HFF-Myc (cell line): Measurements from ENCODE around the gene KIF2B.
"Not testable (repeated sequence)": the region's sequence is repeated elsewhere in the genome, so short reads cannot be mapped to it uniquely, and the experiment has no call there.

Source experiments
- DNase-seq: peaks from one replicate; pipeline ENCODE4 v3.0.0-alpha.2; 2011; ENCODE audit warnings: low read depth; ENCODE audit errors: extremely low read depth
- H3K4me3 ChIP-seq: replicated peaks from 2 replicates; pipeline ENCODE4 v1.5.1; 2011; ENCODE audit warnings: low read depth, mild to moderate bottlenecking, control low read depth, low read length
- CTCF ChIP-seq: IDR thresholded peaks from 2 replicates; pipeline ENCODE4 v1.5.1; 2012; ENCODE audit warnings: mild to moderate bottlenecking, low read depth, low read length, control low read depth; ENCODE audit errors: missing control alignments

The KIF2B gene

DNA sequence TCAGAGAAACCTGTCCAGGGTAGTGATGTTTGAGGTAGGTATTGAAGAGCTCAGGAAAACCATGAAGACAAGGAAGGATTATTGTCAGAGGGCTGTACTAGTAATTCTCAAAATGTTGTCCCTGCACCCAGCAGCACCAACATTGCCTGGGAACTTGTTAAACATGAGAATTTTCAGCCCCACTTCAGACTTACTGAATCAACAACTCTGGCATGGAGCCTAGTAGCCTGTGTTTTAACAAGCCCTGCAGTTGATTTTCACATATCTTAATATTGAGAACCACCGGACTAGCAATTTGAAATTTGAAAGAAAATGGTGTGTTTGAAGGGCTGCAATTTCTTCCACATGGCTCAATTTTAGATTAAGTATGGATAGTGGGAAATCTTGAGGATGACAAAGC is 2.8 kb upstream of the KIF2B start:
- no peak overlapping the region for H3K4me3 ChIP-seq
- no peak for DNase-seq
- no peak for TF ChIP-seq CTCF

DNA sequence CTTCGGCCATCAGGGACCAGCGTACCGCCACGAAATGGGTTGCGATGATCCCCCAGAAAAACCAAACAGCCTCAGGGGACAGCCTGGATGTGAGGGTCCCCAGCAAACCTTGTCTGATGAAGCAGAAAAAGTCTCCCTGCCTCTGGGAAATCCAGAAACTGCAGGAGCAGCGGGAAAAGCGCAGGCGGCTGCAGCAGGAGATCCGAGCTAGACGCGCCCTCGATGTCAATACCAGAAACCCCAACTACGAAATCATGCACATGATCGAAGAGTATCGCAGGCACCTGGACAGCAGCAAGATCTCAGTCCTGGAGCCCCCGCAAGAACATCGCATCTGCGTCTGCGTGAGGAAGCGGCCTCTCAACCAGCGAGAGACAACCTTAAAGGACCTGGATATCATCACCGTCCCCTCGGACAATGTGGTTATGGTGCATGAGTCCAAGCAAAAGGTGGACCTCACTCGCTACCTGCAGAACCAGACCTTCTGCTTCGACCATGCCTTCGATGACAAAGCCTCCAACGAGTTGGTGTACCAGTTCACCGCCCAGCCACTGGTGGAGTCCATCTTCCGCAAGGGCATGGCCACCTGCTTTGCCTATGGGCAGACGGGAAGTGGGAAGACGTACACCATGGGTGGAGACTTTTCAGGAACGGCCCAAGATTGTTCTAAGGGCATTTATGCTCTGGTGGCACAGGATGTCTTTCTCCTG is 769 bp downstream of the KIF2B start:
- H3K4me3 ChIP-seq: no peak overlapping the region
- no peak for TF ChIP-seq CTCF
- DNase-seq: no peak

DNA sequence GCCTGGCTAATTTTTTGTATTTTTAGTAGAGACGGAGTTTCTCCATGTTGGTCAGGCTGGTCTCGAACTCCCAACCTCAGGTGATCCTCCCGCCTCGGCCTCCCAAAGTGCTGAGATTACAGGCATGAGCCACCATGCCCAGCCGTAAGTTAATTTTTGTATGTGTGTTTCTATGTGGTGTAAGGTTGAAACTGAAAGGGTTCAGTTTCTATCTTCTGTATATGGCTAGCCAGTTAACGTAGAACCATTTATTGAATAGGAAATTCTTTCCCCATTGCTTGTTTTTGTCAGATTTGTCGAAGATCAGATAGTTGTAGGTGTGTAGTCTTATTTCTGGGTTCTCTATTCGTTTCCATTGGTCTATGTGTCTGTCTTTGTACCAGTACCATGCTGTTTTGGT is 12.0 kb downstream of the KIF2B start:
- H3K4me3 ChIP-seq, DNase-seq: not testable (repeated sequence)

- no peak for DNase-seq
- no peak overlapping the region for H3K4me3 ChIP-seq
- no peak for TF ChIP-seq CTCF
Measured at GRCh38 chr17:53837131-53837530, 14.4 kb downstream of the KIF2B start.

DNA sequence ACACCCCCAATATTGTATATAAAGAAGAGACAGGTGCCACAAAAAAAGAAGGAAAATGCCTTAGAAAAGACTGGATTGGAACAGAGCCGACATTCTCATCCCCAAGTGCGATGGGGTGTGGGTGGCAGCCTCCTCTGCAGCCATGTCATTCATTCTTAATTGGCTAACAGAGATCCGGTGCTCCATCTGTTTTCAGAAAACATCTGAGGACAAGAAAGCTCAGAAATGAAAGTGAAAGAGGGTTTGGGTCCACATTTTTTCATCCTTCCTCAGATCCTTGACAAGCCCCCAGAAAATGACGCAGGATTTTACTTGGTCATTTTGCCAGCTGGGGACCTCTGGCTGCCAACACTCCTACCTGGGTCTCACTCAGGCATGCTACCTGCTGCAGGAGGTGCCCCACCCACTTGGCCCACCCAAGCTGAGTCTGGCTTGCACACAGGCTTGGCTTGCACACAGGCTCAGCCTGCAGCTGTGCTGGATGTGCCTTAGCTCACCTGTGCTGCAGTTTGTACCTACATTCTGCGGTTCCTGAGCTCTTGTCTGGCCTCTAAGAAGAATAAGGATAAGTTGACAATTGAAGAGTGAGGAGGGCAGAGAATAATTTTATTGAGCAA is 21.9 kb downstream of the KIF2B start:
- TF ChIP-seq CTCF: no peak
- no peak overlapping the region for H3K4me3 ChIP-seq
- no peak for DNase-seq

DNA sequence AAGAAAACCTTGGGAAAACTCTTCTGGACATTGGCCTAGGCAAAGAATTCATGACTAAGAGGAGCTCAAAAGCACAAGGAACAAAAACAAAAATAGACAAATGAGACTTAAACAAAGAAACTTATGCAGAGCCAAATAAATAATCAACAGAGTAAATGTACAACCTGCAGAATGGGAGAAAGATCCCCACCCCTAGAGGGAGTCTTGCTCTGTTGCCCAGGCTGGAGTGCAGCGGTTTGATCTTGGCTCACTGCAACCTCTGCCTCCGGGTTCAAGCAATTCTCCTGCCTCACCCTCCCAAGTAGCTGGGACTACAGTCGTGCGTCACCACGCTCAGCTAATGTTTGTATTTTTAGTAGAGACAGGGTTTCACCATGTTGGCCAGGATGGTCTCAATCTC is 48.4 kb downstream of the KIF2B start:
- not testable (repeated sequence) for DNase-seq

More for the DNA sequence above, 48.4 kb downstream of the KIF2B start:
- not testable (repeated sequence) for H3K4me3 ChIP-seq
